Fibroblast of the aortic adventitia (primary cell): ENCODE data around the gene SLU7. TPM values are rescaled to one million over a fixed set of nuclear protein-coding genes. Genes with fewer than 3 reads are reported as not detected.
A peak's percentile ranks its signal among the peaks of the same experiment; 100 is the strongest.
"Not testable (repeated sequence)": the region's sequence is repeated elsewhere in the genome, so short reads cannot be mapped to it uniquely, and the experiment has no call there.

Source experiments
- DNase-seq: peaks from one replicate; pipeline ENCODE4 v3.0.0-alpha.2; 2010; ENCODE audit warnings: low read depth
- H3K4me3 ChIP-seq: 2 replicates; pipeline ENCODE4 v1.5.1; 2011; ENCODE audit warnings: low read depth, mild to moderate bottlenecking, control low read depth, low read length, moderate library complexity
- total RNA-seq: library from RNA; depleted of rRNA; stranded (reverse); fragments of >200 nt; gene quantifications from 2 replicates; pipeline ENCODE4 v1.2.3, GENCODE V29; 2012; ENCODE audit warnings: low replicate concordance
- TF ChIP-seq, protein P1 (sequence below): IDR thresholded peaks from 2 replicates; pipeline ENCODE4 v1.5.1; 2011; ENCODE audit warnings: mild to moderate bottlenecking, low read length, control low read depth, inconsistent platforms; ENCODE audit not compliant: insufficient read depth

Gene SLU7
- total RNA-seq, 1 donor: 69.7 TPM

GRCh38 chr5:160442824-160443431 is 24.0 kb upstream of the SLU7 start:
- no peak overlapping the region for H3K4me3 ChIP-seq
- TF ChIP-seq, protein P1, sequence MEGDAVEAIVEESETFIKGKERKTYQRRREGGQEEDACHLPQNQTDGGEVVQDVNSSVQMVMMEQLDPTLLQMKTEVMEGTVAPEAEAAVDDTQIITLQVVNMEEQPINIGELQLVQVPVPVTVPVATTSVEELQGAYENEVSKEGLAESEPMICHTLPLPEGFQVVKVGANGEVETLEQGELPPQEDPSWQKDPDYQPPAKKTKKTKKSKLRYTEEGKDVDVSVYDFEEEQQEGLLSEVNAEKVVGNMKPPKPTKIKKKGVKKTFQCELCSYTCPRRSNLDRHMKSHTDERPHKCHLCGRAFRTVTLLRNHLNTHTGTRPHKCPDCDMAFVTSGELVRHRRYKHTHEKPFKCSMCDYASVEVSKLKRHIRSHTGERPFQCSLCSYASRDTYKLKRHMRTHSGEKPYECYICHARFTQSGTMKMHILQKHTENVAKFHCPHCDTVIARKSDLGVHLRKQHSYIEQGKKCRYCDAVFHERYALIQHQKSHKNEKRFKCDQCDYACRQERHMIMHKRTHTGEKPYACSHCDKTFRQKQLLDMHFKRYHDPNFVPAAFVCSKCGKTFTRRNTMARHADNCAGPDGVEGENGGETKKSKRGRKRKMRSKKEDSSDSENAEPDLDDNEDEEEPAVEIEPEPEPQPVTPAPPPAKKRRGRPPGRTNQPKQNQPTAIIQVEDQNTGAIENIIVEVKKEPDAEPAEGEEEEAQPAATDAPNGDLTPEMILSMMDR: no peak
- peak; percentile 73 for DNase-seq

- TF ChIP-seq, protein P1: no peak
- no peak for DNase-seq
- H3K4me3 ChIP-seq: no peak overlapping the region
Observed at GRCh38 chr5:160441311-160441781, 22.5 kb upstream of the SLU7 start.

DNA sequence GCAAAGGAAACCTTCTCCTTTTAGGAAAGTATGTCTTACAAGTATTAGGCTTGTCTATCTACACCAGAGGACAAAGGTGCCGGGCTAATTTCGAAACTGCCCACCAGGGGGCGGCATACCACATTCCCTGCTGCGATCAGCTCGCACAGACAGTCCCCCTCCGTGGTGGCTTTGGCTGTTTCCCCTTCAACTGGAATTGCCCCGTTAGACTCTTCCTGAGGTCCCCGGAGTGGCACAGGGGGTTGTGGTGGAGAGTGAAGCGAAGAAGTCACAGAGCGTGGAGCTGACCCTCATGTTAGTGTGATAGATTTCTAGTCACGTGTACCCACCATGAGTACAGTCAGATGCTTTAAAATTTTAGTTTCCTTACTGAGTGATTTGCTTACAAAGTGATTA is 20.3 kb upstream of the SLU7 start:
- DNase-seq: peak; percentile 81
- H3K4me3 ChIP-seq: peak overlapping the region; percentile 64
- TF ChIP-seq, protein P1: peak; percentile 91

- peak; percentile 79 for DNase-seq
- TF ChIP-seq, protein P1: peak; percentile 91
- peak overlapping the region; percentile 52 for H3K4me3 ChIP-seq
Observed at GRCh38 chr5:160438316-160439204, 19.7 kb upstream of the SLU7 start.

- no peak overlapping the region for H3K4me3 ChIP-seq
- DNase-seq: no peak
- TF ChIP-seq, protein P1: no peak
Observed at GRCh38 chr5:160437271-160437670, 18.4 kb upstream of the SLU7 start.

GRCh38 chr5:160436661-160437060 is 17.8 kb upstream of the SLU7 start:
- DNase-seq: not testable (repeated sequence)

DNA sequence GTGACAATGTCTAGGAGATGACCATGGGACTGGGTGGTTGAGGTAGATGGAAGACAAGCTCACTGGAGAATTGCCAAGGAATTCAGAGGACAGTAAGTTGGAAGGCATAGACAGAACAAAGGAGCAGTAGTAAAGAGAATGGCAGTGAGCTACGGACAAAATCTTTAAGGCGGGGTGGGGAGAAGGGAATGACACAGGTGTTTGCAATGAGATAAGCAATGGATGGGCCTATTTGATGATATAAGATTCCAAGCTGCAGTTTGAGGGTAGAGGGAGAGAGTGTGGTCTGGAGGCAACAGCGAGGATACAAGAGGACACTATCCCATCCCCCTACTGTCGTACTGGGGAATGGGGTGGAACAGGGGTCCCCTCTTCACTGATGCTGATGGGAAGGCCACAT is 17.1 kb upstream of the SLU7 start:
- DNase-seq: no peak

More at GRCh38 chr5:160436661-160437060, 17.8 kb upstream of the SLU7 start:
- H3K4me3 ChIP-seq: not testable (repeated sequence)

More for the DNA sequence above, 17.1 kb upstream of the SLU7 start:
- TF ChIP-seq, protein P1: no peak
- H3K4me3 ChIP-seq: no peak overlapping the region
